GM12874 (cell line): ENCODE measurements around the gene CD9.

Source experiments
- CTCF ChIP-seq: IDR thresholded peaks from 2 replicates; pipeline ENCODE4 v1.5.1; 2011; ENCODE audit warnings: low read depth, mild to moderate bottlenecking, control low read depth, low read length, moderate library complexity; ENCODE audit not compliant: insufficient read depth

CD9 gene

GRCh38 chr12:6224550-6224949 is 24.4 kb downstream of the CD9 start:
- TF ChIP-seq CTCF = no peak

- no peak for TF ChIP-seq CTCF
Observed at GRCh38 chr12:6225630-6226001, 25.4 kb downstream of the CD9 start.

GRCh38 chr12:6226002-6226678 is 25.9 kb downstream of the CD9 start:
- no peak for TF ChIP-seq CTCF

GRCh38 chr12:6226679-6227051 is 26.5 kb downstream of the CD9 start:
- no peak for TF ChIP-seq CTCF

- no peak for TF ChIP-seq CTCF
Observed at GRCh38 chr12:6228535-6229223, 28.5 kb downstream of the CD9 start.

GRCh38 chr12:6229224-6230218 is 29.3 kb downstream of the CD9 start:
- no peak for TF ChIP-seq CTCF

GRCh38 chr12:6230321-6231110 is 30.3 kb downstream of the CD9 start:
- TF ChIP-seq CTCF = no peak
